GM23338 (cell line): Measurements from ENCODE around the gene UBXN7. TPM values are rescaled to one million over a fixed set of nuclear protein-coding genes. Genes with fewer than 3 reads are reported as not detected.

ENCODE experiments used
- ATAC-seq: fragments of 200-7000 bp; cut with Tn5 transposase; 3 replicates; pipeline ENCODE4 v1.9.1; 2020
- DNase-seq: peaks from one replicate; pipeline ENCODE4 v3.0.0-alpha.2; 2015; ENCODE audit warnings: low spot score
- H2AFZ ChIP-seq: fragments of 200-600 bp; sonication (generic); 2 replicates; pipeline ENCODE4 v1.8.0; 2016; ENCODE audit warnings: antibody characterized with exemption, mild to moderate bottlenecking, moderate library complexity
- H3F3A ChIP-seq: fragments of 200-600 bp; sonication (generic); replicated peaks from 2 replicates; pipeline ENCODE4 v1.8.0; 2017; ENCODE audit warnings: antibody characterized with exemption, mixed run types, low read depth
- H3K27ac ChIP-seq: fragments of 200-600 bp; sonication (generic); 2 replicates; pipeline ENCODE4 v1.6.1; 2016; ENCODE audit warnings: low read depth
- H3K27me3 ChIP-seq: fragments of 200-600 bp; sonication (generic); 2 replicates; pipeline ENCODE4 v1.8.0; 2016; ENCODE audit warnings: mild to moderate bottlenecking, mixed run types, moderate library complexity; ENCODE audit not compliant: insufficient read depth
- H3K36me3 ChIP-seq: fragments of 200-600 bp; sonication (generic); 2 replicates; pipeline ENCODE4 v1.8.0; 2016; ENCODE audit warnings: mild to moderate bottlenecking; ENCODE audit not compliant: insufficient read depth
- H3K4me1 ChIP-seq: fragments of 200-600 bp; sonication (generic); 2 replicates; pipeline ENCODE4 v1.8.0; 2016; ENCODE audit warnings: mild to moderate bottlenecking, moderate library complexity; ENCODE audit not compliant: insufficient read depth
- H3K4me2 ChIP-seq: fragments of 200-600 bp; sonication (generic); 2 replicates; pipeline ENCODE4 v1.7.1; 2017; ENCODE audit warnings: mixed run types
- H3K4me3 ChIP-seq: fragments of 200-600 bp; sonication (generic); 2 replicates; pipeline ENCODE4 v1.6.1; 2016; ENCODE audit warnings: mixed run types
- H3K79me2 ChIP-seq: fragments of 200-600 bp; sonication (generic); replicated peaks from 2 replicates; pipeline ENCODE4 v1.8.0; 2017; ENCODE audit warnings: mild to moderate bottlenecking; ENCODE audit not compliant: insufficient read depth
- H3K9me2 ChIP-seq: fragments of 200-600 bp; sonication (generic); 2 replicates; pipeline ENCODE4 v1.8.0; 2017; ENCODE audit not compliant: insufficient read depth
- H4K20me1 ChIP-seq: fragments of 200-600 bp; sonication (generic); replicated peaks from 2 replicates; pipeline ENCODE4 v1.8.0; 2017; ENCODE audit warnings: mild to moderate bottlenecking; ENCODE audit not compliant: insufficient read depth
- H3K27ac Mint-ChIP-seq: 2 replicates; pipeline ENCODE4 v1.8.0; 2020; ENCODE audit warnings: inconsistent platforms, mild to moderate bottlenecking, moderate library complexity, mixed read lengths
- H3K27me3 Mint-ChIP-seq: 3 replicates; pipeline ENCODE4 v1.8.0; 2022; ENCODE audit warnings: low read depth, mild to moderate bottlenecking, moderate library complexity, mixed read lengths, inconsistent platforms; ENCODE audit not compliant: insufficient read depth, poor library complexity
- H3K36me3 Mint-ChIP-seq: 3 replicates; pipeline ENCODE4 v1.8.0; 2021; ENCODE audit warnings: low read depth, mild to moderate bottlenecking, inconsistent platforms, moderate library complexity, mixed read lengths
- H3K4me1 Mint-ChIP-seq: 3 replicates; pipeline ENCODE4 v1.8.0; 2020; ENCODE audit warnings: mild to moderate bottlenecking, inconsistent platforms, mixed read lengths
- H3K4me3 Mint-ChIP-seq: 3 replicates; pipeline ENCODE4 v1.8.0; 2021; ENCODE audit warnings: moderate library complexity, mild to moderate bottlenecking, inconsistent platforms, mixed read lengths
- H3K9me3 Mint-ChIP-seq: 3 replicates; pipeline ENCODE4 v1.8.0; 2020; ENCODE audit warnings: moderate library complexity, mild to moderate bottlenecking, inconsistent platforms, mixed read lengths
- CREB1 ChIP-seq: fragments of 250-450 bp; sonication (Bioruptor Pico); IDR thresholded peaks from 2 replicates; pipeline ENCODE4 v1.5.0; 2020; ENCODE audit warnings: low read depth, mild to moderate bottlenecking, moderate library complexity
- EZH2 ChIP-seq: fragments of 200-600 bp; sonication (generic); IDR thresholded peaks from one replicate; pipeline ENCODE4 v1.8.0; 2017; ENCODE audit warnings: antibody characterized with exemption, mild to moderate bottlenecking, low read depth; ENCODE audit not compliant: unreplicated experiment
- EZH2phosphoT487 ChIP-seq: fragments of 200-600 bp; sonication (generic); IDR thresholded peaks from one replicate; pipeline ENCODE4 v1.8.1; 2018; ENCODE audit warnings: antibody characterized with exemption; ENCODE audit not compliant: unreplicated experiment
- JUNB ChIP-seq: IDR thresholded peaks from one replicate; pipeline ENCODE4 v1.6.1; 2016; ENCODE audit warnings: antibody characterized with exemption; ENCODE audit not compliant: unreplicated experiment
- NANOG ChIP-seq: IDR thresholded peaks from 2 replicates; pipeline ENCODE4 v1.6.1; 2016; ENCODE audit warnings: antibody characterized with exemption, borderline replicate concordance
- POLR2AphosphoS5 ChIP-seq: IDR thresholded peaks from 2 replicates; pipeline ENCODE4 v1.6.1; 2016; ENCODE audit warnings: antibody characterized with exemption, low read depth
- STAT1 ChIP-seq: IDR thresholded peaks from one replicate; pipeline ENCODE4 v1.6.1; 2016; ENCODE audit warnings: antibody characterized with exemption; ENCODE audit not compliant: unreplicated experiment
- ZNF114 ChIP-seq: fragments of 250-450 bp; sonication (Bioruptor Pico); IDR thresholded peaks from 2 replicates; pipeline ENCODE4 v1.5.0; 2020; ENCODE audit warnings: mild to moderate bottlenecking, moderate library complexity
- ZNF331 ChIP-seq: fragments of 250-450 bp; sonication (Bioruptor Pico); IDR thresholded peaks from 2 replicates; pipeline ENCODE4 v1.5.0; 2020; ENCODE audit warnings: low read depth, mild to moderate bottlenecking, moderate library complexity
- polyA plus RNA-seq: library from polyadenylated mRNA; unstranded; fragments of >200 nt; fragmentation: Nextera tagmentation; extraction: Ambion mirVana; gene quantifications from 2 replicates; pipeline ENCODE4 v1.2.1, GENCODE V29; 2016
- total RNA-seq: library from RNA; depleted of rRNA; stranded (reverse); fragments of >200 nt; shearing (Covaris generic); gene quantifications from 2 replicates; pipeline ENCODE4 v1.2.3, GENCODE V29; 2014
- TF ChIP-seq, protein P1 (sequence below): fragments of 250-450 bp; sonication (Bioruptor Pico); IDR thresholded peaks from 2 replicates; pipeline ENCODE4 v1.5.0; 2020; ENCODE audit warnings: mild to moderate bottlenecking, moderate library complexity
- TF ChIP-seq, protein P2 (sequence below): IDR thresholded peaks from 2 replicates; pipeline ENCODE4 v1.6.1; 2016; ENCODE audit warnings: antibody characterized with exemption
- TF ChIP-seq, protein P3 (sequence below), 2 experiments: fragments of 200-600 bp in 1 of 2; sonication (generic) in 1 of 2; conservative IDR thresholded peaks; 2 replicates each; pipeline versions ENCODE4 v1.5.1 to v1.6.1; 2016 to 2017; ENCODE audit warnings: antibody characterized with exemption in 2 of 2, low read depth in 2 of 2, mild to moderate bottlenecking in 2 of 2, moderate library complexity in 1 of 2
- TF ChIP-seq, protein P4 (sequence below): IDR thresholded peaks from one replicate; pipeline ENCODE4 v1.6.1; 2018; ENCODE audit warnings: antibody characterized with exemption; ENCODE audit not compliant: unreplicated experiment

The UBXN7 gene
- total and polyA plus RNA-seq, 2 experiments from 2014 or later, result 37.9 to 46.2 TPM

DNA sequence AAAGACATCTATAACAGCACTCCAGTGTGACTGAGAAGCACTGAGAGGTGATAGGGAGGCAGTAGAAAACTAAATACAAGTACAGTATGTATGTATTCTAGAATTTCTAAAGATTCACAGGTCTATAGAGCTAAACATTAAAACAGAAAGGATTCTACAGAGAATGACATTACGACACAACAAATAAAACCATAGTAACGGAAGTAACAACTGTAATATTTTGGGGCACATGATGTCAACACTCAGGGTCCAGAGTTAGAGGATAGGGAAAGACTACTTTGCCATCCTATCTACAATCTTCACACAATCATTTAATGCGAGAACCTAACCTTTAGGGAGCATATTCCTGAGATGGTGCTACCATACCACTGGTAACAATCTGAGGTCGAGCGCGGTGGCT is 13.6 kb downstream of the UBXN7 start:
- TF ChIP-seq, protein P1, sequence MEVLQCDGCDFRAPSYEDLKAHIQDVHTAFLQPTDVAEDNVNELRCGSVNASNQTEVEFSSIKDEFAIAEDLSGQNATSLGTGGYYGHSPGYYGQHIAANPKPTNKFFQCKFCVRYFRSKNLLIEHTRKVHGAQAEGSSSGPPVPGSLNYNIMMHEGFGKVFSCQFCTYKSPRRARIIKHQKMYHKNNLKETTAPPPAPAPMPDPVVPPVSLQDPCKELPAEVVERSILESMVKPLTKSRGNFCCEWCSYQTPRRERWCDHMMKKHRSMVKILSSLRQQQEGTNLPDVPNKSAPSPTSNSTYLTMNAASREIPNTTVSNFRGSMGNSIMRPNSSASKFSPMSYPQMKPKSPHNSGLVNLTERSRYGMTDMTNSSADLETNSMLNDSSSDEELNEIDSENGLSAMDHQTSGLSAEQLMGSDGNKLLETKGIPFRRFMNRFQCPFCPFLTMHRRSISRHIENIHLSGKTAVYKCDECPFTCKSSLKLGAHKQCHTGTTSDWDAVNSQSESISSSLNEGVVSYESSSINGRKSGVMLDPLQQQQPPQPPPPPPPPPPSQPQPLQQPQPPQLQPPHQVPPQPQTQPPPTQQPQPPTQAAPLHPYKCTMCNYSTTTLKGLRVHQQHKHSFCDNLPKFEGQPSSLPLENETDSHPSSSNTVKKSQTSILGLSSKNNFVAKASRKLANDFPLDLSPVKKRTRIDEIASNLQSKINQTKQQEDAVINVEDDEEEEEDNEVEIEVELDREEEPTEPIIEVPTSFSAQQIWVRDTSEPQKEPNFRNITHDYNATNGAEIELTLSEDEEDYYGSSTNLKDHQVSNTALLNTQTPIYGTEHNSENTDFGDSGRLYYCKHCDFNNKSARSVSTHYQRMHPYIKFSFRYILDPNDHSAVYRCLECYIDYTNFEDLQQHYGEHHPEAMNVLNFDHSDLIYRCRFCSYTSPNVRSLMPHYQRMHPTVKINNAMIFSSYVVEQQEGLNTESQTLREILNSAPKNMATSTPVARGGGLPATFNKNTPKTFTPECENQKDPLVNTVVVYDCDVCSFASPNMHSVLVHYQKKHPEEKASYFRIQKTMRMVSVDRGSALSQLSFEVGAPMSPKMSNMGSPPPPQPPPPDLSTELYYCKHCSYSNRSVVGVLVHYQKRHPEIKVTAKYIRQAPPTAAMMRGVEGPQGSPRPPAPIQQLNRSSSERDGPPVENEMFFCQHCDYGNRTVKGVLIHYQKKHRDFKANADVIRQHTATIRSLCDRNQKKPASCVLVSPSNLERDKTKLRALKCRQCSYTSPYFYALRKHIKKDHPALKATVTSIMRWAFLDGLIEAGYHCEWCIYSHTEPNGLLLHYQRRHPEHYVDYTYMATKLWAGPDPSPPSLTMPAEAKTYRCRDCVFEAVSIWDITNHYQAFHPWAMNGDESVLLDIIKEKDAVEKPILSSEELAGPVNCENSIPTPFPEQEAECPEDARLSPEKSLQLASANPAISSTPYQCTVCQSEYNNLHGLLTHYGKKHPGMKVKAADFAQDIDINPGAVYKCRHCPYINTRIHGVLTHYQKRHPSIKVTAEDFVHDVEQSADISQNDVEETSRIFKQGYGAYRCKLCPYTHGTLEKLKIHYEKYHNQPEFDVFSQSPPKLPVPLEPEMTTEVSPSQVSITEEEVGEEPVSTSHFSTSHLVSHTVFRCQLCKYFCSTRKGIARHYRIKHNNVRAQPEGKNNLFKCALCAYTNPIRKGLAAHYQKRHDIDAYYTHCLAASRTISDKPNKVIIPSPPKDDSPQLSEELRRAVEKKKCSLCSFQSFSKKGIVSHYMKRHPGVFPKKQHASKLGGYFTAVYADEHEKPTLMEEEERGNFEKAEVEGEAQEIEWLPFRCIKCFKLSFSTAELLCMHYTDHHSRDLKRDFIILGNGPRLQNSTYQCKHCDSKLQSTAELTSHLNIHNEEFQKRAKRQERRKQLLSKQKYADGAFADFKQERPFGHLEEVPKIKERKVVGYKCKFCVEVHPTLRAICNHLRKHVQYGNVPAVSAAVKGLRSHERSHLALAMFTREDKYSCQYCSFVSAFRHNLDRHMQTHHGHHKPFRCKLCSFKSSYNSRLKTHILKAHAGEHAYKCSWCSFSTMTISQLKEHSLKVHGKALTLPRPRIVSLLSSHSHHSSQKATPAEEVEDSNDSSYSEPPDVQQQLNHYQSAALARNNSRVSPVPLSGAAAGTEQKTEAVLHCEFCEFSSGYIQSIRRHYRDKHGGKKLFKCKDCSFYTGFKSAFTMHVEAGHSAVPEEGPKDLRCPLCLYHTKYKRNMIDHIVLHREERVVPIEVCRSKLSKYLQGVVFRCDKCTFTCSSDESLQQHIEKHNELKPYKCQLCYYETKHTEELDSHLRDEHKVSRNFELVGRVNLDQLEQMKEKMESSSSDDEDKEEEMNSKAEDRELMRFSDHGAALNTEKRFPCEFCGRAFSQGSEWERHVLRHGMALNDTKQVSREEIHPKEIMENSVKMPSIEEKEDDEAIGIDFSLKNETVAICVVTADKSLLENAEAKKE (CRISPR knock-in tag), result no peak
- TF ChIP-seq EZH2phosphoT487, result no peak
- no peak for TF ChIP-seq JUNB
- TF ChIP-seq POLR2AphosphoS5, result no peak
- no peak for TF ChIP-seq CREB1 (CRISPR knock-in tag)
- no peak for TF ChIP-seq EZH2
- TF ChIP-seq, protein P2, sequence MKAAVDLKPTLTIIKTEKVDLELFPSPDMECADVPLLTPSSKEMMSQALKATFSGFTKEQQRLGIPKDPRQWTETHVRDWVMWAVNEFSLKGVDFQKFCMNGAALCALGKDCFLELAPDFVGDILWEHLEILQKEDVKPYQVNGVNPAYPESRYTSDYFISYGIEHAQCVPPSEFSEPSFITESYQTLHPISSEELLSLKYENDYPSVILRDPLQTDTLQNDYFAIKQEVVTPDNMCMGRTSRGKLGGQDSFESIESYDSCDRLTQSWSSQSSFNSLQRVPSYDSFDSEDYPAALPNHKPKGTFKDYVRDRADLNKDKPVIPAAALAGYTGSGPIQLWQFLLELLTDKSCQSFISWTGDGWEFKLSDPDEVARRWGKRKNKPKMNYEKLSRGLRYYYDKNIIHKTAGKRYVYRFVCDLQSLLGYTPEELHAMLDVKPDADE, result no peak
- TF ChIP-seq, protein P3, sequence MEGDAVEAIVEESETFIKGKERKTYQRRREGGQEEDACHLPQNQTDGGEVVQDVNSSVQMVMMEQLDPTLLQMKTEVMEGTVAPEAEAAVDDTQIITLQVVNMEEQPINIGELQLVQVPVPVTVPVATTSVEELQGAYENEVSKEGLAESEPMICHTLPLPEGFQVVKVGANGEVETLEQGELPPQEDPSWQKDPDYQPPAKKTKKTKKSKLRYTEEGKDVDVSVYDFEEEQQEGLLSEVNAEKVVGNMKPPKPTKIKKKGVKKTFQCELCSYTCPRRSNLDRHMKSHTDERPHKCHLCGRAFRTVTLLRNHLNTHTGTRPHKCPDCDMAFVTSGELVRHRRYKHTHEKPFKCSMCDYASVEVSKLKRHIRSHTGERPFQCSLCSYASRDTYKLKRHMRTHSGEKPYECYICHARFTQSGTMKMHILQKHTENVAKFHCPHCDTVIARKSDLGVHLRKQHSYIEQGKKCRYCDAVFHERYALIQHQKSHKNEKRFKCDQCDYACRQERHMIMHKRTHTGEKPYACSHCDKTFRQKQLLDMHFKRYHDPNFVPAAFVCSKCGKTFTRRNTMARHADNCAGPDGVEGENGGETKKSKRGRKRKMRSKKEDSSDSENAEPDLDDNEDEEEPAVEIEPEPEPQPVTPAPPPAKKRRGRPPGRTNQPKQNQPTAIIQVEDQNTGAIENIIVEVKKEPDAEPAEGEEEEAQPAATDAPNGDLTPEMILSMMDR (conservative IDR thresholded peaks at IDR 0.05; ENCODE audit: low read depth in 2 of 2), result no peak
- TF ChIP-seq, protein P4, sequence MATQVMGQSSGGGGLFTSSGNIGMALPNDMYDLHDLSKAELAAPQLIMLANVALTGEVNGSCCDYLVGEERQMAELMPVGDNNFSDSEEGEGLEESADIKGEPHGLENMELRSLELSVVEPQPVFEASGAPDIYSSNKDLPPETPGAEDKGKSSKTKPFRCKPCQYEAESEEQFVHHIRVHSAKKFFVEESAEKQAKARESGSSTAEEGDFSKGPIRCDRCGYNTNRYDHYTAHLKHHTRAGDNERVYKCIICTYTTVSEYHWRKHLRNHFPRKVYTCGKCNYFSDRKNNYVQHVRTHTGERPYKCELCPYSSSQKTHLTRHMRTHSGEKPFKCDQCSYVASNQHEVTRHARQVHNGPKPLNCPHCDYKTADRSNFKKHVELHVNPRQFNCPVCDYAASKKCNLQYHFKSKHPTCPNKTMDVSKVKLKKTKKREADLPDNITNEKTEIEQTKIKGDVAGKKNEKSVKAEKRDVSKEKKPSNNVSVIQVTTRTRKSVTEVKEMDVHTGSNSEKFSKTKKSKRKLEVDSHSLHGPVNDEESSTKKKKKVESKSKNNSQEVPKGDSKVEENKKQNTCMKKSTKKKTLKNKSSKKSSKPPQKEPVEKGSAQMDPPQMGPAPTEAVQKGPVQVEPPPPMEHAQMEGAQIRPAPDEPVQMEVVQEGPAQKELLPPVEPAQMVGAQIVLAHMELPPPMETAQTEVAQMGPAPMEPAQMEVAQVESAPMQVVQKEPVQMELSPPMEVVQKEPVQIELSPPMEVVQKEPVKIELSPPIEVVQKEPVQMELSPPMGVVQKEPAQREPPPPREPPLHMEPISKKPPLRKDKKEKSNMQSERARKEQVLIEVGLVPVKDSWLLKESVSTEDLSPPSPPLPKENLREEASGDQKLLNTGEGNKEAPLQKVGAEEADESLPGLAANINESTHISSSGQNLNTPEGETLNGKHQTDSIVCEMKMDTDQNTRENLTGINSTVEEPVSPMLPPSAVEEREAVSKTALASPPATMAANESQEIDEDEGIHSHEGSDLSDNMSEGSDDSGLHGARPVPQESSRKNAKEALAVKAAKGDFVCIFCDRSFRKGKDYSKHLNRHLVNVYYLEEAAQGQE, result no peak
- no peak for TF ChIP-seq ZNF114 (CRISPR knock-in tag)
- TF ChIP-seq ZNF331 (CRISPR knock-in tag), result no peak
- no peak for TF ChIP-seq NANOG
- TF ChIP-seq STAT1, result no peak
- no peak overlapping the region for H3K4me3 ChIP-seq
- H3K4me2 ChIP-seq, result no peak overlapping the region
- H3K9me3 Mint-ChIP-seq, result no peaks in the 10 kb centered on the region
- H3K27ac ChIP-seq, result peak overlapping the region; percentile 56; the same call in 1 of the 2 replicates
- H2AFZ ChIP-seq, result no peak overlapping the region
- H3K36me3 ChIP-seq, result no peaks in the 10 kb centered on the region
- H3F3A ChIP-seq, result no peaks in the 10 kb centered on the region
- peaks cover 56% of the 10 kb centered on the region for H4K20me1 ChIP-seq
- peaks cover 9% of the 10 kb centered on the region for H3K4me1 ChIP-seq
- H3K4me1 Mint-ChIP-seq, result peaks cover 28% of the 10 kb centered on the region
- H3K9me2 ChIP-seq, result no peaks in the 10 kb centered on the region
- DNase-seq (no peak), ATAC-seq (no peak)
- no peak overlapping the region for H3K4me3 Mint-ChIP-seq
- peaks cover 5% of the 10 kb centered on the region; the same call in 2 of the 3 replicates for H3K36me3 Mint-ChIP-seq
- H3K27me3 ChIP-seq, result no peaks in the 10 kb centered on the region
- peaks cover 1% of the 10 kb centered on the region for H3K27me3 Mint-ChIP-seq
- no peak overlapping the region for H3K27ac Mint-ChIP-seq
- H3K79me2 ChIP-seq, result peaks cover 100% of the 10 kb centered on the region
